Activated CD4-positive, alpha-beta T cell treated with anti-CD3 and anti-CD28 coated beads for 36 hours (primary cell): ENCODE measurements around the gene CHTF8. TPM values are rescaled to one million over a fixed set of nuclear protein-coding genes. Genes with fewer than 3 reads are reported as not detected.

Source experiments
- ATAC-seq: fragments of 200-7000 bp; cut with Tn5 transposase; one replicate; pipeline ENCODE4 v1.10.0; 2021; ENCODE audit warnings: mild to moderate bottlenecking, moderate library complexity
- CTCF ChIA-PET: fragments of 350-600 bp; sonication (Branson Sonifier 250); formaldehyde crosslinking; loops from one replicate; lab custom pipeline; 2021; ENCODE audit warnings: antibody characterized with exemption; lab: Charles Lee
- POLR2A ChIA-PET: fragments of 350-600 bp; sonication (Branson Sonifier 250); formaldehyde crosslinking; loops from one replicate; lab custom pipeline; 2021; ENCODE audit warnings: antibody characterized with exemption, inconsistent platforms; lab: Charles Lee
- DNase-seq: peaks from one replicate; pipeline ENCODE4 v3.0.0-alpha.2; 2020
- H3K27ac Mint-ChIP-seq: one replicate; pipeline ENCODE4 v1.8.0; 2021; ENCODE audit warnings: mixed read lengths
- H3K27me3 Mint-ChIP-seq: one replicate; pipeline ENCODE4 v1.8.0; 2021; ENCODE audit warnings: mixed read lengths
- H3K36me3 Mint-ChIP-seq: one replicate; pipeline ENCODE4 v1.8.0; 2021; ENCODE audit warnings: low read depth, mixed read lengths
- H3K4me1 Mint-ChIP-seq: one replicate; pipeline ENCODE4 v1.8.0; 2021; ENCODE audit warnings: mixed read lengths
- H3K4me3 Mint-ChIP-seq: one replicate; pipeline ENCODE4 v1.8.0; 2021; ENCODE audit warnings: mild to moderate bottlenecking, moderate library complexity, mixed read lengths
- H3K9me3 Mint-ChIP-seq: one replicate; pipeline ENCODE4 v1.8.0; 2021; ENCODE audit warnings: low read depth, mixed read lengths
- intact Hi-C, 2 experiments: fragments of 100-400 bp; cut with DNase I in 1 of 2; cut with micrococcal nuclease in 1 of 2; formaldehyde crosslinking; loops; one replicate each; pipeline versions ENCODE4 v1.14.2 to v1.15.1; 2022 to 2024; cut with DNase I, micrococcal nuclease
- total RNA-seq, 2 experiments: library from RNA; stranded (reverse); gene quantifications; one replicate each; pipeline ENCODE4 v1.2.3, GENCODE V29; 2021

Gene CHTF8, protein sequence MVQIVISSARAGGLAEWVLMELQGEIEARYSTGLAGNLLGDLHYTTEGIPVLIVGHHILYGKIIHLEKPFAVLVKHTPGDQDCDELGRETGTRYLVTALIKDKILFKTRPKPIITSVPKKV
- total RNA-seq: 100 to 1,000 TPM; 153 to 194 TPM

DNA sequence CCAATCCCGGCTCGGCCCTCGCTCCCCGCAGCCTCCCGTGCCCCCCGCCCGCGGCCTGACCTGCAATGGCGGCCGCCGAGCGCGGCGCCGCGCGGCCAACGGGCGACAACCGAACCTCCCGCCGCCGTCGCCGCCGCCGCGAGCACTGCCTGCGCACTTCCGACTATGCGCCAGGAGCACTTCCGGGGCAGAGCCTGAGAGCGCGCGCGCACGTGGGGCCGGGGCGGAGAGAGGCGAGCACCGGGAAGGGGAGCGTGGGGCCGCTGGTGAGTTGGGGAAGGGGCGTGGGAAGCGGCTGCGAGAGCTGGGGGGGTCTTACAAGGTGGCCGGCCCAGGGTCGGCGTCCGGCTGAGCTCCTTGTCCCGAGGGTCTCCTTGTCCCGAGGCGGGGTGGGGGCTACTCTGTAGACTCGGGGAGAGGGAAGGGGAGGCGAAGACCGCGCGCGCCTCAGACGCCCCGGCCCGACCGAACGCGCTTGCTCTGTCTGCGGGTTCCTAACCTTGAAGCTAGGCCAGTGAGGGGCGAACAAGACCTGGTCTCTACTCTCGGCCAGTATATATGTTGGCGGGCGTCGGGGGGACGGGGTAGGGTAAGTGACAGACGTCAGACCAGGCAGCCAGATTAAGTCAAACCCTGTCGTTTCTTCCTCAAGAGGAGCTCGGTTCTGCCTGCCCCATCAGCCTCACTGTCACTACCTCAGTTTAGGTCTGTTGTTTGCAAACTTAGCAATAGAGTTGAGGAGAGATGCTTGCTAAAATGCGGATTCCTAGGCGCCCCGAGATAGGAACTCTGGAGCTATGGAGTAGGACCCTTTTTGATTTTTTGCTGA, at the start of gene CHTF8, which contains the start of gene UTP4:
CHTF8 (minus strand) TSS at position 165 of the 829 bp plus-strand sequence. CDS start 11,130 bp downstream, outside the sequence.
UTP4 (plus strand) TSS at position 226 of the 829 bp plus-strand sequence. CDS start 811 bp downstream, outside the sequence.
- intact Hi-C loops: loop anchor here (1.0 to 5.0 kb wide), 17 partner anchors 34 to 1215 kb away; partner anchors contain the start of genes SNTB2 (in 2 of the 2), COG8 (in 1 of the 2), DDX19A (in 1 of the 2) and NFATC3 (in 1 of the 2)
- Mint-ChIP-seq H3K27me3 (no peaks in the 10 kb centered on the region), H3K27ac (peak within 1 kb of the TSS; percentile 93), H3K4me3 (peak within 1 kb of the TSS; percentile 93), H3K9me3 (no peaks in the 10 kb centered on the region), H3K4me1 (peaks cover 59% of the 10 kb centered on the region), H3K36me3 (peaks cover 34% of the 10 kb centered on the region)
- POLR2A ChIA-PET: interaction anchor here (1.1 to 1.7 kb wide), 2 partner anchors 34 to 196 kb away, joined by 3 read pairs; no protein-coding TSS in a partner anchor
- peak; percentile 95 for ATAC-seq
- peak; percentile 94 for DNase-seq
- CTCF ChIA-PET: interaction anchor here (0.8 to 2.3 kb wide), 7 partner anchors 9 to 629 kb away, joined by 3 to 10 read pairs (median 4); no protein-coding TSS in a partner anchor

GRCh38 chr16:69180011-69180338, 47.6 kb upstream of the CHTF8 start:
- H3K27me3 Mint-ChIP-seq: no peaks in the 10 kb centered on the region
- peaks cover 10% of the 10 kb centered on the region for H3K4me1 Mint-ChIP-seq
- no peak overlapping the region for H3K27ac Mint-ChIP-seq
- CTCF ChIA-PET: interaction anchor here (0.6 kb wide), 1 partner anchor 379 kb away, joined by 3 read pairs; no protein-coding TSS in a partner anchor
- intact Hi-C loops: no loop called here
- ATAC-seq: no peak
- POLR2A ChIA-PET: no interaction called here
- H3K36me3 Mint-ChIP-seq: peaks cover 9% of the 10 kb centered on the region
- no peaks in the 10 kb centered on the region for H3K9me3 Mint-ChIP-seq
- no peak overlapping the region for H3K4me3 Mint-ChIP-seq
- DNase-seq: no peak

- POLR2A ChIA-PET: no interaction called here
- ATAC-seq (no peak), DNase-seq (no peak)
- Mint-ChIP-seq H3K36me3 (peaks cover 6% of the 10 kb centered on the region), H3K27ac (no peak overlapping the region), H3K4me3 (no peak overlapping the region), H3K27me3 (no peaks in the 10 kb centered on the region), H3K4me1 (peaks cover 6% of the 10 kb centered on the region), H3K9me3 (no peaks in the 10 kb centered on the region)
- intact Hi-C loops: no loop called here
- CTCF ChIA-PET: interaction anchor here (0.7 kb wide), 1 partner anchor 37 kb away, joined by 3 read pairs; no protein-coding TSS in a partner anchor
These were observed 47.1 kb upstream of the CHTF8 start for GRCh38 chr16:69179328-69180010.

DNA sequence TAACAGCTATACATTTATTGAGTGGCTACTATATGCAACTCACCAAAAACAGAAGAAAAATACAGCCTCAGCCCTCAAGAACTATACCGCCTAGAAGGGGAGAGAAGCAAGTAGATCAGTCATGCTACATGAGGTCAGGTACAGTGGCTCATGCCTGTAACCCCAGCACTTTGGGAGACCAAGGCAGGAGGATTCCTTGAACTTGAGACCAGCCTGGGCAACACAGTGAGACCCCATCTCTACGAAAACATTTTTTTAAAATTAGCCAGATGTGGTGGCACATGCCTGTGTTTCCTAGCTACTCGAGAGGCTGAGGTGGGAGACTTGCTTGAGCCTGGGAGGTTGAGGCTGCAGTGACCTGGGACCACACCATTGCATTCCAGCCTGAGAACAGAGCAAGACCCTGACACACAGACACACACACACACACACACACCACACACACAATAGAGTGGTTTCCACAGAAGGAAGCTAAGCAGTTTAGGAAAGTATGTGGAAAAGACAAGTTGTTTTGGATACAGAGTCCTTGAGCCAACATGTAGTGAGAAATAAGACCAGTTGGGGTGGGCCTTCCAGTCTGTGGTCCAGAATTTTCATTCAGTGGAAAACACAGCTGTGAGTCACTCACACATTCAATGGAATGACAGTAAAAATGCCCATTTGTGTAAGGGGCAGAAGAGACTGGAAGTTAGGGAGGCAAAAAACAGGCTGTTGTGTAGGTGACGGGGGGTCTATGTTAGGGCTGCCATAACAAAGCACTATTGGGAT, 43.8 kb upstream of the CHTF8 start:
- POLR2A ChIA-PET: interaction anchor here (0.6 kb wide), 2 partner anchors 26 to 128 kb away, joined by 7 to 8 read pairs; no protein-coding TSS in a partner anchor
- no peak for ATAC-seq
- intact Hi-C loops: no loop called here

GRCh38 chr16:69171325-69172084, 39.1 kb upstream of the CHTF8 start:
- no peaks in the 10 kb centered on the region for H3K9me3 Mint-ChIP-seq
- H3K4me1 Mint-ChIP-seq: peaks cover 26% of the 10 kb centered on the region
- peaks cover 51% of the 10 kb centered on the region for H3K36me3 Mint-ChIP-seq
- intact Hi-C loops: no loop called here
- no peak overlapping the region for H3K27ac Mint-ChIP-seq
- H3K4me3 Mint-ChIP-seq: no peak overlapping the region
- ATAC-seq (no peak), DNase-seq (no peak)
- CTCF ChIA-PET: interaction anchor here (1.5 kb wide), 1 partner anchor 16 kb away, joined by 3 read pairs; the partner anchor contains the start of gene SNTB2
- POLR2A ChIA-PET: no interaction called here
- H3K27me3 Mint-ChIP-seq: no peaks in the 10 kb centered on the region

More for the DNA sequence above, 43.8 kb upstream of the CHTF8 start:
- H3K27me3 Mint-ChIP-seq: no peaks in the 10 kb centered on the region
- peaks cover 18% of the 10 kb centered on the region for H3K36me3 Mint-ChIP-seq
- H3K4me3 Mint-ChIP-seq: no peak overlapping the region
- H3K4me1 Mint-ChIP-seq: peaks cover 5% of the 10 kb centered on the region
- no peak for DNase-seq
- CTCF ChIA-PET: interaction anchor here (0.7 to 1.0 kb wide), 2 partner anchors 10 to 15 kb away, joined by 4 to 5 read pairs; no protein-coding TSS in a partner anchor
- H3K9me3 Mint-ChIP-seq: no peaks in the 10 kb centered on the region
- no peak overlapping the region for H3K27ac Mint-ChIP-seq

GRCh38 chr16:69169607-69170352, 37.4 kb upstream of the CHTF8 start:
- DNase-seq (no peak), ATAC-seq (no peak)
- intact Hi-C loops: loop anchor here in 1 of 2 experiments (5.0 kb wide), 1 partner anchor 118 kb away; no protein-coding TSS in a partner anchor
- H3K36me3 Mint-ChIP-seq: peaks cover 58% of the 10 kb centered on the region
- CTCF ChIA-PET: interaction anchor here (0.6 kb wide), 2 partner anchors 24 to 262 kb away, joined by 3 to 4 read pairs; no protein-coding TSS in a partner anchor
- peaks cover 44% of the 10 kb centered on the region for H3K4me1 Mint-ChIP-seq
- no peak overlapping the region for H3K27ac Mint-ChIP-seq
- no peak overlapping the region for H3K4me3 Mint-ChIP-seq
- no peaks in the 10 kb centered on the region for H3K9me3 Mint-ChIP-seq
- POLR2A ChIA-PET: interaction anchor here (0.6 kb wide), 2 partner anchors 18 to 120 kb away, joined by 3 read pairs; no protein-coding TSS in a partner anchor
- no peaks in the 10 kb centered on the region for H3K27me3 Mint-ChIP-seq

GRCh38 chr16:69169051-69169450, 36.7 kb upstream of the CHTF8 start:
- H3K4me1 Mint-ChIP-seq: peaks cover 48% of the 10 kb centered on the region
- H3K27ac Mint-ChIP-seq: no peak overlapping the region
- peaks cover 62% of the 10 kb centered on the region for H3K36me3 Mint-ChIP-seq
- H3K9me3 Mint-ChIP-seq: no peaks in the 10 kb centered on the region
- CTCF ChIA-PET: interaction anchor here (0.6 to 0.7 kb wide), 3 partner anchors 263 to 563 kb away, joined by 4 read pairs; no protein-coding TSS in a partner anchor
- DNase-seq (no peak), ATAC-seq (no peak)
- intact Hi-C loops: loop anchor here in 1 of 2 experiments (5.0 kb wide), 1 partner anchor 118 kb away; no protein-coding TSS in a partner anchor
- H3K27me3 Mint-ChIP-seq: no peaks in the 10 kb centered on the region
- no peak overlapping the region for H3K4me3 Mint-ChIP-seq
- POLR2A ChIA-PET: no interaction called here

DNA sequence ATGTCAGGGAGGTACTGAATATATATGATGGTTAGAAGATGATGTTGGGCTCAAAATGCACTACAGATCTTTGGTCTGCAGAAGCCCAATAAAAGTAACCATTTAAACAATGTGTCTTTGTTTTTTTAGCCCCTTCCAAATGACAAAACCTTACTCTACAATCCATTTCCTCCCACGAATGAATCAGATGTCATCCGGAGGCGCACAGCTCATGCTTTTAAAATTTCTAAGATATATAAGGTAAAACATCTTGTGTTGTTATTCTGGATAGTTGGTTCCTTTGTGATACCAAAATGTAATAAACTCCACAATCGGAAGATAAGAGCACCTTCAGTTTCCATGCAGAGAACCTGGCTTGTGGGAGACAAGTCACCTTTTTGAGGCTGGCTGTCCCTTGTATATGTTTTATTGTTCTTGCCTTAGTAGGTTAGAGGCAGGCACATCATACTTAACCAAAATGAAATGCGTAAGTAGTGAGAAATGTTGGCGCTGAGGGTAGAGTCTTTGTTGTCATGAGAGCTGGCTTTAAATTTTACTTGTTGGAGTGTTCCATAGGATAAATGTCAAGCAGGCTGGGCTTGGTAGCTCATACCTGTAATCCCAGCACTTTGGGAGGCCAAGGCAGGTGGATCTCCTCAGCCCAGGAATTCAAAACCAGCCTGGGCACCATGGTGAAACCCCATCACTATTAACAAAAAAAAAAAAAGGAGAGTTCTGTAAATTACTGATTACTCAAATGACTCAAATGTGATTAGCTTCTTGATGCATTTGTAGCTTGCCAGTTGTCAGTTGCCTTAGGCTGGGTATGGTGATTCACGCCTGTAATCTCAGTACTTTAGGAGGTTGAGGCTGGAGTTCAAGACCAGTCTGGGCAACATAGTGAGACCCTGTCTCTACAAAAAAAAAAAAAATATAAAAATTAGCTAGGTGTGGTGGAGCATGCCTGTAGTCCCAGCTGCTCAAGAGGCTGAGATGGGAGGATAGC, 34.9 kb upstream of the CHTF8 start:
- H3K9me3 Mint-ChIP-seq: no peaks in the 10 kb centered on the region
- peaks cover 52% of the 10 kb centered on the region for H3K4me1 Mint-ChIP-seq
- DNase-seq: peak; percentile 30

More for the DNA sequence above, 34.9 kb upstream of the CHTF8 start:
- intact Hi-C loops: loop anchor here (1.0 to 5.0 kb wide), 12 partner anchors 19 to 507 kb away; partner anchors contain the start of genes CHTF8 (in 2 of the 2), UTP4 (in 2 of the 2), NFAT5 (in 1 of the 2) and SNTB2 (in 1 of the 2)
- Mint-ChIP-seq H3K27ac (peak overlapping the region; percentile 87), H3K4me3 (peak overlapping the region; percentile 38), H3K36me3 (peaks cover 63% of the 10 kb centered on the region), H3K27me3 (no peaks in the 10 kb centered on the region)
- ChIA-PET CTCF (interaction anchor here (0.6 to 2.2 kb wide), 14 partner anchors 9 to 143 kb away, joined by 3 to 13 read pairs (median 6); partner anchors contain the start of gene SNTB2), POLR2A (interaction anchor here (0.6 to 2.6 kb wide), 10 partner anchors 8 to 559 kb away, joined by 3 to 15 read pairs (median 5); partner anchors contain the start of gene SNTB2)
- ATAC-seq: no peak
